ENCODE measurements around the gene NCAM1.

GRCh38 chr11:113308601-113309000 is 347.4 kb downstream of the NCAM1 start:
- no peak for TF ChIP-seq FOXM1 (IDR thresholded peaks at IDR 0.05; ENCODE audit: borderline replicate concordance, low read depth)
- no peak for TF ChIP-seq TCF12 (IDR thresholded peaks at IDR 0.05; ENCODE audit: low read depth)
- TF ChIP-seq EP300 (IDR thresholded peaks at IDR 0.05; ENCODE audit: borderline replicate concordance): no peak
- TF ChIP-seq, protein P1, sequence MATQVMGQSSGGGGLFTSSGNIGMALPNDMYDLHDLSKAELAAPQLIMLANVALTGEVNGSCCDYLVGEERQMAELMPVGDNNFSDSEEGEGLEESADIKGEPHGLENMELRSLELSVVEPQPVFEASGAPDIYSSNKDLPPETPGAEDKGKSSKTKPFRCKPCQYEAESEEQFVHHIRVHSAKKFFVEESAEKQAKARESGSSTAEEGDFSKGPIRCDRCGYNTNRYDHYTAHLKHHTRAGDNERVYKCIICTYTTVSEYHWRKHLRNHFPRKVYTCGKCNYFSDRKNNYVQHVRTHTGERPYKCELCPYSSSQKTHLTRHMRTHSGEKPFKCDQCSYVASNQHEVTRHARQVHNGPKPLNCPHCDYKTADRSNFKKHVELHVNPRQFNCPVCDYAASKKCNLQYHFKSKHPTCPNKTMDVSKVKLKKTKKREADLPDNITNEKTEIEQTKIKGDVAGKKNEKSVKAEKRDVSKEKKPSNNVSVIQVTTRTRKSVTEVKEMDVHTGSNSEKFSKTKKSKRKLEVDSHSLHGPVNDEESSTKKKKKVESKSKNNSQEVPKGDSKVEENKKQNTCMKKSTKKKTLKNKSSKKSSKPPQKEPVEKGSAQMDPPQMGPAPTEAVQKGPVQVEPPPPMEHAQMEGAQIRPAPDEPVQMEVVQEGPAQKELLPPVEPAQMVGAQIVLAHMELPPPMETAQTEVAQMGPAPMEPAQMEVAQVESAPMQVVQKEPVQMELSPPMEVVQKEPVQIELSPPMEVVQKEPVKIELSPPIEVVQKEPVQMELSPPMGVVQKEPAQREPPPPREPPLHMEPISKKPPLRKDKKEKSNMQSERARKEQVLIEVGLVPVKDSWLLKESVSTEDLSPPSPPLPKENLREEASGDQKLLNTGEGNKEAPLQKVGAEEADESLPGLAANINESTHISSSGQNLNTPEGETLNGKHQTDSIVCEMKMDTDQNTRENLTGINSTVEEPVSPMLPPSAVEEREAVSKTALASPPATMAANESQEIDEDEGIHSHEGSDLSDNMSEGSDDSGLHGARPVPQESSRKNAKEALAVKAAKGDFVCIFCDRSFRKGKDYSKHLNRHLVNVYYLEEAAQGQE (IDR thresholded peaks at IDR 0.05; ENCODE audit: low read depth): no peak
- TF ChIP-seq RAD21 (IDR thresholded peaks at IDR 0.05; ENCODE audit: low read depth): no peak
- TF ChIP-seq, protein P2, sequence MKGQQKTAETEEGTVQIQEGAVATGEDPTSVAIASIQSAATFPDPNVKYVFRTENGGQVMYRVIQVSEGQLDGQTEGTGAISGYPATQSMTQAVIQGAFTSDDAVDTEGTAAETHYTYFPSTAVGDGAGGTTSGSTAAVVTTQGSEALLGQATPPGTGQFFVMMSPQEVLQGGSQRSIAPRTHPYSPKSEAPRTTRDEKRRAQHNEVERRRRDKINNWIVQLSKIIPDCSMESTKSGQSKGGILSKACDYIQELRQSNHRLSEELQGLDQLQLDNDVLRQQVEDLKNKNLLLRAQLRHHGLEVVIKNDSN (IDR thresholded peaks at IDR 0.05): no peak
- TF ChIP-seq, protein P3, sequence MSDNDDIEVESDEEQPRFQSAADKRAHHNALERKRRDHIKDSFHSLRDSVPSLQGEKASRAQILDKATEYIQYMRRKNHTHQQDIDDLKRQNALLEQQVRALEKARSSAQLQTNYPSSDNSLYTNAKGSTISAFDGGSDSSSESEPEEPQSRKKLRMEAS (IDR thresholded peaks at IDR 0.05): no peak
- TF ChIP-seq YY1 (IDR thresholded peaks at IDR 0.05; ENCODE audit: low read depth): no peak
- no peak for TF ChIP-seq CREB1 (IDR thresholded peaks at IDR 0.05; ENCODE audit: low read depth)
- TF ChIP-seq CEBPB (IDR thresholded peaks at IDR 0.05): no peak
- no peak for TF ChIP-seq TAF1 (IDR thresholded peaks at IDR 0.05; ENCODE audit: low read depth)
- no peak for TF ChIP-seq EGR1 (IDR thresholded peaks at IDR 0.05)

All from Ishikawa (cell line).